Dermis microvascular lymphatic vessel endothelial cell (primary cell): ENCODE data around the gene CHN1. TPM values are rescaled to one million over a fixed set of nuclear protein-coding genes. Genes with fewer than 3 reads are reported as not detected.

Experiments
- DNase-seq, 2 donors: peaks; one replicate each; pipeline versions ENCODE4 v3.0.0 to v3.0.0-alpha.2; 2010; ENCODE audit warnings: low read depth in 2 of 2
- total RNA-seq: library from RNA; depleted of rRNA; stranded (reverse); fragments of >200 nt; gene quantifications from 2 replicates; pipeline ENCODE4 v1.2.1, GENCODE V29; 2014

CHN1 gene
- total RNA-seq, 1 donor from 2014 or later = 9.8 TPM

GRCh38 chr2:174829550-174829949 is 175.6 kb downstream of the CHN1 start:
- no peak for DNase-seq

GRCh38 chr2:174827371-174828369 is 177.5 kb downstream of the CHN1 start:
- DNase-seq = peak; percentile 68 to 70

GRCh38 chr2:174826051-174826450 is 179.1 kb downstream of the CHN1 start:
- DNase-seq = peak in 1 of 2 donors; percentile 31

GRCh38 chr2:174824068-174824467 is 181.1 kb downstream of the CHN1 start:
- DNase-seq = no peak

- no peak for DNase-seq
Measured at GRCh38 chr2:174821628-174822027, 183.6 kb downstream of the CHN1 start.

- no peak for DNase-seq
Measured at GRCh38 chr2:174820361-174820760, 184.8 kb downstream of the CHN1 start.

GRCh38 chr2:174815526-174815925 is 189.7 kb downstream of the CHN1 start:
- DNase-seq = no peak

- no peak for DNase-seq
Measured at GRCh38 chr2:174812037-174812436, 193.1 kb downstream of the CHN1 start.

GRCh38 chr2:174807931-174808330 is 197.2 kb downstream of the CHN1 start:
- DNase-seq = no peak

- no peak for DNase-seq
Measured at GRCh38 chr2:174805803-174806202, 199.4 kb downstream of the CHN1 start.

- no peak for DNase-seq
Measured at GRCh38 chr2:174802459-174802858, 202.7 kb downstream of the CHN1 start.

- no peak for DNase-seq
Measured at GRCh38 chr2:174800436-174801205, 204.6 kb downstream of the CHN1 start.

GRCh38 chr2:174798801-174799200 is 206.4 kb downstream of the CHN1 start:
- DNase-seq = no peak

GRCh38 chr2:174797781-174798276 is 207.4 kb downstream of the CHN1 start:
- DNase-seq = peak in 1 of 2 donors; percentile 72

- DNase-seq = no peak
Measured at GRCh38 chr2:174796319-174796771, 208.8 kb downstream of the CHN1 start.

GRCh38 chr2:174794851-174795374 is 210.3 kb downstream of the CHN1 start:
- DNase-seq = no peak

GRCh38 chr2:174792309-174793025 is 212.7 kb downstream of the CHN1 start:
- peak in 1 of 2 donors; percentile 71 for DNase-seq

- DNase-seq = peak in 1 of 2 donors; percentile 17
Measured at GRCh38 chr2:174791746-174792280, 213.4 kb downstream of the CHN1 start.

- DNase-seq = no peak
Measured at GRCh38 chr2:174791020-174791419, 214.2 kb downstream of the CHN1 start.

GRCh38 chr2:174789001-174789400 is 216.2 kb downstream of the CHN1 start:
- DNase-seq = no peak
